AG04449 (cell line): Measurements from ENCODE around the gene ZNF24.
A peak's percentile ranks its signal among the peaks of the same experiment; 100 is the strongest.

Experiments
- CTCF ChIA-PET: fragments of 350-600 bp; formaldehyde crosslinking; extraction: SDS; loops from one replicate; lab custom pipeline; 2021; ENCODE audit warnings: antibody characterized with exemption; lab: Yijun Ruan, JAX
- POLR2A ChIA-PET: fragments of 400-600, 350-600 bp; formaldehyde crosslinking; extraction: SDS; loops from one replicate; lab custom pipeline; 2020; ENCODE audit warnings: antibody characterized with exemption, inconsistent platforms; lab: Yijun Ruan, JAX
- DNase-seq: peaks from one replicate; pipeline ENCODE4 v3.0.0-alpha.2; 2010; ENCODE audit warnings: low read depth, low spot score
- H3K4me3 ChIP-seq: 2 replicates; pipeline ENCODE4 v1.5.1; 2011; ENCODE audit warnings: low read depth, mild to moderate bottlenecking, control low read depth, low read length
- TF ChIP-seq, protein P1 (sequence below): IDR thresholded peaks from one replicate; pipeline ENCODE4 v1.5.1; 2011; ENCODE audit warnings: mild to moderate bottlenecking, moderate library complexity, low read length, control low read depth, inconsistent platforms; ENCODE audit not compliant: insufficient read depth; ENCODE audit errors: missing control alignments

The ZNF24 gene

GRCh38 chr18:35343936-35344735 lies at the start of gene ZNF24:
ZNF24 (minus strand) TSS chr18:35344420; CDS start chr18:35340650, 3,770 bp downstream.
- CTCF ChIA-PET, result interaction anchor here (0.6 to 4.1 kb wide), 4 partner anchors 11 to 1298 kb away, joined by 3 to 34 read pairs (median 10); no protein-coding TSS in a partner anchor
- H3K4me3 ChIP-seq, result peak within 1 kb of the TSS; percentile 97
- TF ChIP-seq, protein P1, sequence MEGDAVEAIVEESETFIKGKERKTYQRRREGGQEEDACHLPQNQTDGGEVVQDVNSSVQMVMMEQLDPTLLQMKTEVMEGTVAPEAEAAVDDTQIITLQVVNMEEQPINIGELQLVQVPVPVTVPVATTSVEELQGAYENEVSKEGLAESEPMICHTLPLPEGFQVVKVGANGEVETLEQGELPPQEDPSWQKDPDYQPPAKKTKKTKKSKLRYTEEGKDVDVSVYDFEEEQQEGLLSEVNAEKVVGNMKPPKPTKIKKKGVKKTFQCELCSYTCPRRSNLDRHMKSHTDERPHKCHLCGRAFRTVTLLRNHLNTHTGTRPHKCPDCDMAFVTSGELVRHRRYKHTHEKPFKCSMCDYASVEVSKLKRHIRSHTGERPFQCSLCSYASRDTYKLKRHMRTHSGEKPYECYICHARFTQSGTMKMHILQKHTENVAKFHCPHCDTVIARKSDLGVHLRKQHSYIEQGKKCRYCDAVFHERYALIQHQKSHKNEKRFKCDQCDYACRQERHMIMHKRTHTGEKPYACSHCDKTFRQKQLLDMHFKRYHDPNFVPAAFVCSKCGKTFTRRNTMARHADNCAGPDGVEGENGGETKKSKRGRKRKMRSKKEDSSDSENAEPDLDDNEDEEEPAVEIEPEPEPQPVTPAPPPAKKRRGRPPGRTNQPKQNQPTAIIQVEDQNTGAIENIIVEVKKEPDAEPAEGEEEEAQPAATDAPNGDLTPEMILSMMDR, result no peak
- no peak for DNase-seq
- POLR2A ChIA-PET, result no interaction called here

- no peak overlapping the region for H3K4me3 ChIP-seq
- DNase-seq, result no peak
- ChIA-PET CTCF (interaction anchor here (1.6 kb wide), 1 partner anchor 9 kb away, joined by 5 read pairs; no protein-coding TSS in a partner anchor), POLR2A (no interaction called here)
- TF ChIP-seq, protein P1, result no peak
Measured at GRCh38 chr18:35393716-35394115, 49.5 kb upstream of the ZNF24 start.

DNA sequence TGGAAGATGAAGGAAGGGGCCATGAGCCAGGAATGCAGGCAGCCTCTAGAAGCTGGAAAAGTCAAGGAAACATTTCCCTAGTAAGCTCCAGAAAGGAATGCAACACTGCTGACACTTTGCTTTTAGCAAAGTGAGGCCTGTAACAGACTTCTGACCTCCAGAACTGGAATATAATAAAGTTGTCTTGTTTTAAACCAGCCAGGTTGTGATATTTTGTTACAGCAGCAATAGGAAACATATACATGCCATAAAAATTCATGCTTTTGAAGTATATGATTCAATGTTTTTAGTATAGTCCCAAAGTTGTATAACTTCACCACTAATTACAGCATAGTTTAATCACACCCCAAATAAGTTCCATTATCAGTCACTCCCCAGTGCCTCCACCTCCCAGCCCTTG lies 48.2 kb upstream of the ZNF24 start:
- no peak for DNase-seq
- no peak overlapping the region for H3K4me3 ChIP-seq
- CTCF ChIA-PET, result no interaction called here
- POLR2A ChIA-PET, result no interaction called here
- TF ChIP-seq, protein P1, result no peak

DNA sequence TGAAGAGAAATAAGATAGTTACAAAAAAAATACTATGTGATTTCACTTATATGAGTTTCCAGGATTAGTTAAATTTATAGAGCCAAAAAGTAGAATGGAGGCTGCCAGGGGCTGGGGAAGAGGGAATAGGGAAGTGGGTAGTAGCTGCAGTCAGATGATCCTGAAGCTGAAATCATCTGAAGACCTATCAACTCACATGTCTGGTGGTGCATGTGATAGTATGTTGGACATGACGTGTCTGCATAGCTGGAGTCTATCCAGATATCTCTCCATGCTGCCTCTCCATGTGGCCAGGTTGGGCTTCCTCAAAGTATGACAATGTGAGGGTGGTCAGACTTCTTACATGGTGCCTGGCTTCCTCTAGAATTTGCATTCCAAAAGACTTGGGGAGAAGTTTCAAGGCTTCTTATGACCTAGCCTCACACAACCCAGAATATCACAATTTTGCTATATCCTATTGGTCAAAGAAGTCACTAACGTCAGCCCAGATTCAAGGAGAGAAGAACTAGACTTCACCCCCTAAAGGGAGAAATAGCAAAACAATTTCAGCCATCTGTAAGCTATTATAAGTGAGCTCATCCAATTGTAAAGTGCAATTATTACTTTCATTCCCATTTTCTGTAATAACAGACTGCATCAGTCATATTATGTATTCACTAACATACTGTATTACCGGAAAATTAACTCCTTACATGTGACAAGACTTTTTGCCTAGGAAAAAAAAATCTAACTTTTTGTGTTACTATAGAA lies 46.9 kb upstream of the ZNF24 start:
- H3K4me3 ChIP-seq, result no peak overlapping the region
- ChIA-PET CTCF (no interaction called here), POLR2A (no interaction called here)
- TF ChIP-seq, protein P1, result no peak
- DNase-seq, result no peak

DNA sequence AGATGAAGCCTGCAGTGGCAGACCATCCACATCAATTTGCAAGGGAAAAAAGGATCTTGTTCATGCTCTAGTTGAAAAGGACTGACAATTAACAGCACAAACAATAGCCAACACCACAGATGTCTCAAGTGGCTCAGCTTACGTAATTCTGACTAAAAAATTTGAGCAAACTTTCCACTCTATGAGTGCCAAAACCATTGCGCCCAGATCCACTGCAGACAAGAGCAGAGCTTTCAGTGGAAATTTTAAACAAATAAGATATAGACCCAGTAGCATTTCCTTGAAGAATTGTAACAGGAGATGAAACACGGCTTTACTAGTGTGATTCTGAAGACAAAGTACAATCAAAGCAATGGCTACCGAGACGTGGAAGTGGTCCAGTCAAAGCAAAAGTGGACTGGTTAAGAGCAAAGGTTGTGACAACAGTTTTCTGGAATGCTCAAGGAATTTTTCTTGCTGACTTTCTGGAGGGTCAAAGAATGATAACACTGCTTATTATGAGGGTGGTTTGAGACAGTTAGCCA lies 44.9 kb upstream of the ZNF24 start:
- DNase-seq, result no peak
- CTCF ChIA-PET, result interaction anchor here (1.1 to 1.2 kb wide), 2 partner anchors 14 to 167 kb away, joined by 3 read pairs; no protein-coding TSS in a partner anchor
- POLR2A ChIA-PET, result no interaction called here
- TF ChIP-seq, protein P1, result no peak
- no peak overlapping the region for H3K4me3 ChIP-seq

GRCh38 chr18:35387152-35387571 lies 42.9 kb upstream of the ZNF24 start:
- DNase-seq, result no peak
- ChIA-PET CTCF (interaction anchor here (0.7 to 6.1 kb wide), 17 partner anchors 8 to 563 kb away, joined by 3 to 45 read pairs (median 4); partner anchors contain the start of gene ZNF396), POLR2A (interaction anchor here (1.0 kb wide), 1 partner anchor 196 kb away, joined by 3 read pairs; no protein-coding TSS in a partner anchor)
- TF ChIP-seq, protein P1, result peak; percentile 5
- H3K4me3 ChIP-seq, result no peak overlapping the region
